H1 (cell line): Measurements from ENCODE around the gene MTAP. TPM values are rescaled to one million over a fixed set of nuclear protein-coding genes. Genes with fewer than 3 reads are reported as not detected.
A peak's percentile ranks its signal among the peaks of the same experiment; 100 is the strongest.

Source experiments
- CTCF ChIA-PET: fragments of 300-600 bp; sonication (Branson Sonifier 250); formaldehyde crosslinking; loops from one replicate; lab custom pipeline; 2021; ENCODE audit not compliant: partially characterized antibody; lab: Charles Lee
- POLR2A ChIA-PET: fragments of 300-600 bp; sonication (Branson Sonifier 250); formaldehyde crosslinking; loops from one replicate; lab custom pipeline; 2021; ENCODE audit warnings: inconsistent platforms; ENCODE audit not compliant: partially characterized antibody; lab: Charles Lee
- DNase-seq, 2 experiments: peaks; one replicate each; pipeline versions ENCODE4 v3.0.0 to v3.0.0-alpha.2; 2010 to 2022; ENCODE audit warnings: low spot score in 2 of 2, low read depth in 1 of 2, mixed read lengths in 1 of 2
- FAIRE-seq: peaks from 2 replicates; lab custom pipeline; 2011; peaks lifted over from hg19 to GRCh38; lab: Jason Lieb, UNC
- H2AFZ ChIP-seq: 2 replicates; pipeline ENCODE4 v1.8.1; 2012; ENCODE audit warnings: low read length, inconsistent platforms
- H2AK5ac ChIP-seq: 2 replicates; pipeline ENCODE4 v1.6.1; 2013; ENCODE audit warnings: low read depth, low read length
- H2BK120ac ChIP-seq: replicated peaks from 2 replicates; pipeline ENCODE3; 2013; ENCODE audit warnings: low read depth, low read length, inconsistent platforms
- H2BK12ac ChIP-seq: 2 replicates; pipeline ENCODE4 v1.6.1; 2013; ENCODE audit warnings: low read depth, low read length
- H2BK15ac ChIP-seq: 2 replicates; pipeline ENCODE4 v1.6.1; 2013; ENCODE audit warnings: low read length
- H2BK20ac ChIP-seq: 2 replicates; pipeline ENCODE4 v1.6.1; 2013; ENCODE audit warnings: low read length
- H2BK5ac ChIP-seq: 2 replicates; pipeline ENCODE4 v1.6.1; 2013; ENCODE audit warnings: low read depth, low read length
- H3K14ac ChIP-seq: 2 replicates; pipeline ENCODE4 v1.6.1; 2013; ENCODE audit warnings: inconsistent platforms; ENCODE audit not compliant: insufficient read length
- H3K18ac ChIP-seq: 2 replicates; pipeline ENCODE4 v1.6.1; 2013; ENCODE audit warnings: low read length; ENCODE audit errors: extremely low read depth
- H3K23ac ChIP-seq: 2 replicates; pipeline ENCODE4 v1.6.1; 2013; ENCODE audit warnings: inconsistent platforms; ENCODE audit not compliant: insufficient read length
- H3K23me2 ChIP-seq: 2 replicates; pipeline ENCODE4 v1.6.1; 2013; ENCODE audit warnings: low read depth, low read length
- H3K27ac ChIP-seq: 2 replicates; pipeline ENCODE4 v1.6.1; 2011; ENCODE audit warnings: low read depth, low read length, inconsistent platforms
- H3K27me3 ChIP-seq, 4 experiments: replicated peaks in 1 of 4; 1 replicate in 1 of 4; 2 replicates in 3 of 4; pipeline versions ENCODE4 v1.6.1 to v1.8.1; 2011 to 2013; ENCODE audit warnings: low read length in 3 of 4, mild to moderate bottlenecking in 3 of 4, inconsistent platforms in 2 of 4, mixed read lengths in 2 of 4, moderate library complexity in 1 of 4; ENCODE audit not compliant: control insufficient read depth in 3 of 4, insufficient read depth in 3 of 4; ENCODE audit errors: extremely low read depth in 1 of 4
- H3K36me3 ChIP-seq, 4 experiments: 2 replicates each; pipeline versions ENCODE4 v1.6.1 to v1.8.1; 2011 to 2013; ENCODE audit warnings: mild to moderate bottlenecking in 4 of 4, low read length in 3 of 4, moderate library complexity in 2 of 4, control low read depth in 1 of 4, inconsistent platforms in 1 of 4; ENCODE audit not compliant: insufficient read depth in 4 of 4, control insufficient read depth in 2 of 4
- H3K4ac ChIP-seq: replicated peaks from 2 replicates; pipeline ENCODE3; 2013; ENCODE audit warnings: low read length, low read depth, mixed read lengths, inconsistent platforms; ENCODE audit not compliant: insufficient read length
- H3K4me1 ChIP-seq, 4 experiments: replicated peaks in 1 of 4; 1 replicate in 1 of 4; 2 replicates in 3 of 4; pipeline versions ENCODE4 v1.6.1 to v1.8.1; 2011 to 2013; ENCODE audit warnings: low read length in 3 of 4, inconsistent platforms in 2 of 4, mixed read lengths in 1 of 4; ENCODE audit not compliant: insufficient read depth in 4 of 4, control insufficient read depth in 3 of 4
- H3K4me2 ChIP-seq, 2 experiments: 2 replicates each; pipeline versions ENCODE4 v1.6.1 to v1.8.1; 2011 to 2013; ENCODE audit warnings: low read depth in 2 of 2, low read length in 2 of 2, control low read depth in 1 of 2, inconsistent platforms in 1 of 2, mild to moderate bottlenecking in 1 of 2; ENCODE audit not compliant: insufficient read depth in 1 of 2
- H3K4me3 ChIP-seq, 4 experiments: fragments of 200-600, 300-600 bp in 1 of 4; sonication (generic), shearing (Covaris generic), sonication (Bioruptor Twin) in 1 of 4; 2 replicates each; pipeline versions ENCODE4 v1.5.1 to v1.8.1; 2011 to 2016; ENCODE audit warnings: low read length in 4 of 4, low read depth in 3 of 4, control low read depth in 2 of 4, inconsistent platforms in 2 of 4, mild to moderate bottlenecking in 2 of 4, mixed read lengths in 1 of 4, moderate library complexity in 1 of 4; ENCODE audit not compliant: insufficient read depth in 2 of 4; ENCODE audit errors: extremely low read depth in 1 of 4
- H3K56ac ChIP-seq: replicated peaks from 2 replicates; pipeline ENCODE3; 2013; ENCODE audit warnings: low read depth, mild to moderate bottlenecking, mixed read lengths, low read length, inconsistent platforms; ENCODE audit not compliant: insufficient read length
- H3K79me1 ChIP-seq: 2 replicates; pipeline ENCODE4 v1.6.1; 2013; ENCODE audit warnings: low read depth, low read length, control low read depth
- H3K79me2 ChIP-seq, 2 experiments: 2 replicates each; pipeline versions ENCODE4 v1.6.1 to v1.8.1; 2012 to 2013; ENCODE audit warnings: low read length in 2 of 2, mild to moderate bottlenecking in 2 of 2, inconsistent platforms in 1 of 2; ENCODE audit not compliant: insufficient read depth in 2 of 2, control insufficient read depth in 1 of 2
- H3K9ac ChIP-seq, 4 experiments: replicated peaks in 1 of 4; 1 replicate in 1 of 4; 2 replicates in 3 of 4; pipeline versions ENCODE4 v1.6.1 to v1.8.1; 2011 to 2013; ENCODE audit warnings: low read depth in 3 of 4, low read length in 3 of 4, control low read depth in 2 of 4, mild to moderate bottlenecking in 2 of 4, moderate library complexity in 2 of 4, inconsistent platforms in 1 of 4; ENCODE audit errors: extremely low read depth in 1 of 4
- H3K9me3 ChIP-seq, 2 experiments: 2 replicates each; pipeline versions ENCODE4 v1.6.1 to v1.8.1; 2012 to 2013; ENCODE audit warnings: mild to moderate bottlenecking in 2 of 2, moderate library complexity in 2 of 2, control low read depth in 1 of 2, inconsistent platforms in 1 of 2, low read depth in 1 of 2, low read length in 1 of 2, mixed read lengths in 1 of 2; ENCODE audit not compliant: insufficient read depth in 2 of 2
- H4K20me1 ChIP-seq, 2 experiments: replicated peaks in 1 of 2; 2 replicates each; pipeline versions ENCODE3 to v1.8.1; 2011 to 2013; ENCODE audit warnings: inconsistent platforms in 2 of 2, low read length in 2 of 2, mild to moderate bottlenecking in 1 of 2; ENCODE audit not compliant: insufficient read depth in 2 of 2, control insufficient read depth in 1 of 2
- H4K5ac ChIP-seq: 2 replicates; pipeline ENCODE4 v1.6.1; 2013; ENCODE audit warnings: low read length, low read depth, mixed read lengths, inconsistent platforms; ENCODE audit not compliant: insufficient read length
- H4K8ac ChIP-seq: 2 replicates; pipeline ENCODE4 v1.8.0; 2013; ENCODE audit warnings: mild to moderate bottlenecking, moderate library complexity, low read length, inconsistent platforms; ENCODE audit not compliant: insufficient read depth; ENCODE audit errors: extremely low read depth
- H4K91ac ChIP-seq: replicated peaks from 2 replicates; pipeline ENCODE3; 2013; ENCODE audit warnings: low read length, mixed read lengths, inconsistent platforms; ENCODE audit not compliant: insufficient read length
- JUN ChIP-seq: IDR thresholded peaks from 2 replicates; pipeline ENCODE4 v1.6.1; 2011; ENCODE audit warnings: low read depth, mild to moderate bottlenecking, improper control_type of control experiment, low read length
- SAP30 ChIP-seq: fragments of 300-600 bp; sonication (generic); IDR thresholded peaks from 2 replicates; pipeline ENCODE4 v1.7.1; 2012; ENCODE audit warnings: low read length, moderate library complexity, mild to moderate bottlenecking, inconsistent platforms; ENCODE audit not compliant: insufficient read depth, insufficient replicate concordance
- SP4 ChIP-seq: IDR thresholded peaks from 2 replicates; pipeline ENCODE4 v1.6.1; 2012; ENCODE audit warnings: low read length, inconsistent platforms
- WGBS, 2 experiments: shearing (Covaris generic) in 1 of 2; methylation state at CpG; one replicate each; pipeline versions ENCODE4 v1.1.6 to v1.1.7; 2013 to 2015; ENCODE audit warnings: low lambda C conversion rate in 2 of 2, mixed read lengths in 2 of 2, inconsistent platforms in 1 of 2, low coverage in 1 of 2, missing lambda C conversion rate in 1 of 2; ENCODE audit not compliant: insufficient replicate concordance in 2 of 2, insufficient coverage in 1 of 2, insufficient read length in 1 of 2; ENCODE audit errors: extremely low coverage in 1 of 2, missing lambda C conversion rate in 1 of 2; 5-methylcytosine and 5-hydroxymethylcytosine counted together
- polyA plus RNA-seq, 7 experiments: library from polyadenylated mRNA; depleted of rRNA in 3 of 7; stranded (reverse) in 5 of 7; unstranded in 2 of 7; fragments of >200 nt in 5 of 7; fragments of 200-250 nt in 2 of 7; gene quantifications; 1 replicate in 5 of 7; 2 replicates in 1 of 7; 4 replicates in 1 of 7; pipeline versions ENCODE4 v1.2.1 to v1.2.3, GENCODE V29; 2011 to 2013; ENCODE audit warnings: missing spikeins in 2 of 7, mixed read lengths in 2 of 7
- total RNA-seq: library from RNA; stranded (reverse); fragmentation: NEBNext Ultra II Directional; extraction: Animal tissue kit (Norgen Biotek cat#: 25700); gene quantifications from 2 replicates; pipeline ENCODE4 v1.2.1, GENCODE V29; 2021

Gene MTAP
- total and polyA plus RNA-seq, 2 of the 8 experiments (the other 6 are each of a cell fraction or from before 2014, with no cell fraction given), result 16.4 to 100 TPM

DNA sequence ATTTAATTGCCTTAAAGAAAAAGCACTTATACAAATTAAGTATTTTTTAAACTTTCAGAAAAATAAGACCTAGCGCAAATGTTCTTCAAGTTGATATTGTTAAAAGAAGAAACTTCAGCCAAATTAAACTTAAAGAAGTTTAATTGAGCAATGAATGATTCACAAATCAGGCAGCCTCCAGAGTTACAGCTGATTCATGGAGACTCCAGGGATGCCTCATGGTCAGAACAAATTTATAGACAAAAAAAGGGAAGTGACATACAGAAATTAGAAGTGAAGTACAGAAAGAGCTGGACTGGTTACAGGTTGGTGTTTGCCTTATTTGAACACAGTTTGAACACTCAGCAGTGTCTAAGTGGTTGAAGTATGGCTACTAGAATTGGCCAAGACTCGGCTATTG, 131.4 kb downstream of the MTAP start:
- 81% methylated on average over 2 of the region's 2 CpGs; no CpG with 5 or more reads in 1 of the 2 experiments for WGBS, 2 experiments
- no peak for DNase-seq
- POLR2A ChIA-PET, result no interaction called here

More for the DNA sequence above, 131.4 kb downstream of the MTAP start:
- Histone ChIP-seq H3K4me1 (peaks cover 0 to 6% (median 3%) of the 10 kb centered on the region in 4 experiments; a peak in 2 of 7 replicates), H2AFZ (no peak overlapping the region), H4K91ac (peak overlapping the region; percentile 85), H4K20me1 (no peaks in the 10 kb centered on the region), H3K14ac (no peak overlapping the region), H3K79me1 (no peaks in the 10 kb centered on the region), H3K4me2 (no peak overlapping the region), H3K79me2 (no peaks in the 10 kb centered on the region), H2AK5ac (no peak overlapping the region), H2BK15ac (no peak overlapping the region), H3K23me2 (no peaks in the 10 kb centered on the region), H3K9ac (no peak overlapping the region), H3K4ac (no peak overlapping the region), H3K4me3 (no peak overlapping the region), H2BK12ac (no peak overlapping the region), H4K8ac (no peak overlapping the region), H2BK20ac (0 out of 2 replicates have a peak overlapping the region, but pooled peaks have one; percentile 50), H3K18ac (no peak overlapping the region), H3K36me3 (no peaks in the 10 kb centered on the region), H3K27ac (no peak overlapping the region), H3K23ac (no peak overlapping the region), H3K9me3 (no peaks in the 10 kb centered on the region), H2BK120ac (no peak overlapping the region), H2BK5ac (no peak overlapping the region), H3K27me3 (no peaks in the 10 kb centered on the region), H3K56ac (no peak overlapping the region), H4K5ac (no peak overlapping the region)
- no peak for FAIRE-seq
- CTCF ChIA-PET, result interaction anchor here (1.3 to 1.4 kb wide), 3 partner anchors 32 to 75 kb away, joined by 3 to 7 read pairs (median 5); partner anchors contain the start of gene CDKN2B
- TF ChIP-seq SAP30, result no peak
- no peak for TF ChIP-seq JUN
- no peak for TF ChIP-seq SP4
